Stomach (tissue), 9 donors: ENCODE results near the gene PLXNB1. TPM values are rescaled to one million over a fixed set of nuclear protein-coding genes. Genes with fewer than 3 reads are reported as not detected.

Source experiments
- DNase-seq, 2 donors: peaks; one replicate each; pipeline versions ENCODE4 v3.0.0 to v3.0.0-alpha.2; 2013 to 2019
- H3K27ac ChIP-seq, 5 donors: fragments of 200-600 bp in 4 of 5; sonication (generic) in 4 of 5; one replicate each; pipeline ENCODE4 v1.5.1; 2013 to 2019; ENCODE audit warnings: mild to moderate bottlenecking in 1 of 5, moderate library complexity in 1 of 5
- H3K27me3 ChIP-seq, 3 donors: fragments of 200-600 bp; sonication (generic); one replicate each; pipeline ENCODE4 v1.5.1; 2017 to 2019; ENCODE audit warnings: mixed run types in 1 of 3
- H3K36me3 ChIP-seq, 4 donors: fragments of 200-600 bp; sonication (generic); 1 replicate in 3 of 4; 2 replicates in 1 of 4; pipeline ENCODE4 v1.5.1; 2016 to 2019
- H3K4me1 ChIP-seq, 4 donors: fragments of 200-600 bp; sonication (generic); one replicate each; pipeline ENCODE4 v1.5.1; 2016 to 2019
- H3K4me3 ChIP-seq, 4 donors: fragments of 200-600 bp; sonication (generic) in 3 of 4; one replicate each; pipeline ENCODE4 v1.5.1; 2016 to 2019; ENCODE audit warnings: mild to moderate bottlenecking in 1 of 4
- H3K9me3 ChIP-seq, 4 donors: fragments of 200-600 bp; sonication (generic); one replicate each; pipeline ENCODE4 v1.5.1; 2016 to 2019
- EP300 ChIP-seq: sonication (generic); formaldehyde crosslinking; IDR thresholded peaks from one replicate; pipeline ENCODE4 v1.6.1; 2017; ENCODE audit warnings: antibody characterized with exemption
- POLR2A ChIP-seq, 4 donors: fragments of 450-650 bp; IDR thresholded peaks; one replicate each; pipeline ENCODE4 v1.6.1; 2016; ENCODE audit warnings: antibody characterized with exemption in 4 of 4, control low read depth in 2 of 4, mild to moderate bottlenecking in 1 of 4, moderate library complexity in 1 of 4
- POLR2AphosphoS5 ChIP-seq, 3 donors: sonication (generic); formaldehyde crosslinking; IDR thresholded peaks; one replicate each; pipeline ENCODE4 v1.6.1; 2016; ENCODE audit warnings: antibody characterized with exemption in 3 of 3
- WGBS, 5 donors: extraction: QIAGEN DNeasy Blood & Tissue Kit in 3 of 5; methylation state at CpG; one replicate each; pipeline versions ENCODE4 v1.1.5 to v1.1.7; 2013 to 2018; 5-methylcytosine and 5-hydroxymethylcytosine counted together
- intact Hi-C: fragments of 100-400 bp; cut with DNase I; formaldehyde crosslinking; loops from one replicate; pipeline ENCODE4 v1.15.1; 2023; ENCODE audit warnings: low total_unique reads
- polyA plus RNA-seq, 3 donors: library from polyadenylated mRNA; stranded (reverse); fragments of 200-250 nt; gene quantifications; one replicate each; pipeline ENCODE4 v1.2.3, GENCODE V29; 2013
- total RNA-seq, 5 donors: library from RNA; depleted of rRNA; stranded (reverse); fragments of >200 nt; gene quantifications; one replicate each; pipeline versions ENCODE4 v1.1.0 to v1.2.3, GENCODE V29; 2014 to 2016
- TF ChIP-seq, protein P1 (sequence below), 7 experiments: fragments of 450-650 bp in 4 of 7; fragments of 200-600 bp in 3 of 7; sonication (generic) in 3 of 7; IDR thresholded peaks; one replicate each; pipeline ENCODE4 v1.5.1; 2016 to 2019; ENCODE audit warnings: antibody characterized with exemption in 7 of 7, control low read depth in 2 of 7, mild to moderate bottlenecking in 1 of 7
- donor health status: healthy with polysubstance abuse.
- donor health status: Bipolar disorder and iron deficiency.
- donor health status: healthy.

PLXNB1 gene
- total and polyA plus RNA-seq, 8 donors = 13.9 to 874 (median 135) TPM

DNA sequence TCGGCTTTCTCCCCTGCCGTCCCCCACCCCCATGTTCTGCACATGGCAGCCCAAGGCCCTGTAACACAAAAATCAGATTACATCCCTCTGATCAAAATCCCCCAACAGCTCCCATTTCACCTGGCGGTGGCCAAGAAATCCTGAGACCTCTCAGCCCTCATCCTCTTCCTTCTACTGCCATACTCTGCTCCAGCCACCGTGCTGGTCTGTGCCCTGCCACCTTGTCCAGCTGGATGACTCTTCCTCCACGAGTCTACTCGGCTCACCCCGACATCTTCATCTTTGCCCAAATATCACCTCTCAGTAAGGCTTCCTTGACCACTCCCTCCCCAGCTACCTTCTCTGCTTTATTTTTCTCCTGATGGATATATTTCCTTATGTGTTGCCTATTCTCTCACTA is 7.0 kb upstream of the PLXNB1 start:
- Histone ChIP-seq H3K9me3 (no peaks in the 10 kb centered on the region), H3K4me1 (peaks cover 32 to 60% (median 35%) of the 10 kb centered on the region in 4 donors), H3K36me3 (peaks cover 8 to 24% (median 22%) of the 10 kb centered on the region in 4 donors), H3K27me3 (no peaks in the 10 kb centered on the region), H3K27ac (no peak overlapping the region), H3K4me3 (no peak overlapping the region)
- TF ChIP-seq POLR2A (IDR thresholded peaks at IDR 0.05) = no peak
- peak in 1 of 2 donors; percentile 1 for DNase-seq
- 73 to 88% (median 83%) methylated on average over 7 of the region's 7 CpGs for WGBS, 5 donors
- intact Hi-C loops = no loop called here

DNA sequence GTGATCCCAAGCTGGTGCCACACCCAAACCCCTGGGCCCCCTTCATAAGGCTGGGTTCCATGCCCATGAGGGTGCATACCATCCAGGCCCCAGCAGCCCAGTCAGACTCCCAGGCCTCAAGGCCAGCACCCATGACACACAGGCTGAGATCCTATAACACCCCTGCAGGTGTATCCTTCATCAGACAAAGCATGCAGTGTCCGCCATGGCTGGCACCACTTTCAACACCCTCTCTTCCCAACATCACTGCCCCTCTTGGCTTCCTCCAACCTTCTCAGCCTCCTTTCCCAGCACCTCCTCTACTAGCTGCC is 6.5 kb upstream of the PLXNB1 start:
- Histone ChIP-seq H3K27me3 (no peaks in the 10 kb centered on the region), H3K9me3 (no peaks in the 10 kb centered on the region), H3K4me1 (peaks cover 28 to 56% (median 31%) of the 10 kb centered on the region in 4 donors), H3K27ac (peak overlapping the region in 3 of 5 donors; percentile 4 to 96 (median 66)), H3K36me3 (peaks cover 8 to 22% (median 19%) of the 10 kb centered on the region in 4 donors), H3K4me3 (no peak overlapping the region)
- DNase-seq = no peak
- TF ChIP-seq POLR2A (IDR thresholded peaks at IDR 0.05) (no peak), EP300 (no peak), POLR2AphosphoS5 (IDR thresholded peaks at IDR 0.05) (no peak)
- TF ChIP-seq, protein P1, sequence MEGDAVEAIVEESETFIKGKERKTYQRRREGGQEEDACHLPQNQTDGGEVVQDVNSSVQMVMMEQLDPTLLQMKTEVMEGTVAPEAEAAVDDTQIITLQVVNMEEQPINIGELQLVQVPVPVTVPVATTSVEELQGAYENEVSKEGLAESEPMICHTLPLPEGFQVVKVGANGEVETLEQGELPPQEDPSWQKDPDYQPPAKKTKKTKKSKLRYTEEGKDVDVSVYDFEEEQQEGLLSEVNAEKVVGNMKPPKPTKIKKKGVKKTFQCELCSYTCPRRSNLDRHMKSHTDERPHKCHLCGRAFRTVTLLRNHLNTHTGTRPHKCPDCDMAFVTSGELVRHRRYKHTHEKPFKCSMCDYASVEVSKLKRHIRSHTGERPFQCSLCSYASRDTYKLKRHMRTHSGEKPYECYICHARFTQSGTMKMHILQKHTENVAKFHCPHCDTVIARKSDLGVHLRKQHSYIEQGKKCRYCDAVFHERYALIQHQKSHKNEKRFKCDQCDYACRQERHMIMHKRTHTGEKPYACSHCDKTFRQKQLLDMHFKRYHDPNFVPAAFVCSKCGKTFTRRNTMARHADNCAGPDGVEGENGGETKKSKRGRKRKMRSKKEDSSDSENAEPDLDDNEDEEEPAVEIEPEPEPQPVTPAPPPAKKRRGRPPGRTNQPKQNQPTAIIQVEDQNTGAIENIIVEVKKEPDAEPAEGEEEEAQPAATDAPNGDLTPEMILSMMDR (IDR thresholded peaks at IDR 0.05) = no peak
- 0 to 88% (median 68%) methylated on average over 1 of the region's 1 CpG for WGBS, 5 donors
- intact Hi-C loops = no loop called here

DNA sequence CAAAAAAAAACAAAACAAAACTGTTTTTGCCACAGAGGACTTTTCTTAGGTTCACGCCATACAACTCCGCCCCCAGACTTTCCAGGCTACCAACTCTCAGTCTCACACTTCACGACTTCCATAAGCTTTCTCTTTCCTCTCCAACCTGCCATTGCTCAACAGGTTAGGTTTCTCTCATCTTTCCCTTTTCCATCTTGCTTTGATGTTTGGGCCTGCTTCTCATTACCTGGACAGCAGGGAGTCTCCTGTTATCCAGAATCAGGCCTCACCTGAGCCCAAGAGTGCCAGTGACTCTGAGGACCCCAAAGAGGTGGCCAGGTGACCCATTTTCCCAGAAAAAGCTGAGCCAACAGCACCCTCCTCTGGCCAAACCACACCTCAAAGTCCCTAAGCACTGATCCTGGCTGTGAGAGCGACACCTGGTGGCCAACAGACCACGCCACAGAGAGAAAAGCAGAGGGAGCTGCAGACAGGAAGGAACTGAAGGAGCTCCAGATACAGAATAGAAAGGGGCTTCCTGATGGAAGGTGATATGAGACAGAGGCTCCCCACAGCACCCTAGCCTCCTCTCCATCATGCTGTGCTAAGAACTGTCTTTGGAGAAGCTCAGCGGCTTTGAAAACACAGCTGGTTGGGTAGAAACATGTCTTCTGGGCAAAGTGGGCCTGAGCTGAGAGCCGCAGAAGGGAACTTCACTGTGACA is 6.0 kb upstream of the PLXNB1 start:
- Histone ChIP-seq H3K27me3 (no peaks in the 10 kb centered on the region), H3K4me1 (peaks cover 23 to 54% (median 28%) of the 10 kb centered on the region in 4 donors), H3K9me3 (no peaks in the 10 kb centered on the region), H3K27ac (peak overlapping the region in 4 of 5 donors; percentile 59 to 96 (median 62)), H3K36me3 (peaks cover 8 to 22% (median 18%) of the 10 kb centered on the region in 4 donors), H3K4me3 (no peak overlapping the region)
- peak in 2 of 3 donors; percentile 47 to 77 for TF ChIP-seq POLR2AphosphoS5 (IDR thresholded peaks at IDR 0.05)
- TF ChIP-seq, protein P1 (IDR thresholded peaks at IDR 0.05) = peak in 6 of 7 experiments; percentile 88 to 100 (median 98)
- no peak for TF ChIP-seq POLR2A (IDR thresholded peaks at IDR 0.05)
- TF ChIP-seq EP300 = no peak
- DNase-seq = peak; percentile 91 to 96
- intact Hi-C loops = loop anchor here (2.0 kb wide), 1 partner anchor 35 kb away; no protein-coding TSS in a partner anchor
- 33 to 46% (median 41%) methylated on average over 6 to 7 of the region's 7 CpGs for WGBS, 5 donors

DNA sequence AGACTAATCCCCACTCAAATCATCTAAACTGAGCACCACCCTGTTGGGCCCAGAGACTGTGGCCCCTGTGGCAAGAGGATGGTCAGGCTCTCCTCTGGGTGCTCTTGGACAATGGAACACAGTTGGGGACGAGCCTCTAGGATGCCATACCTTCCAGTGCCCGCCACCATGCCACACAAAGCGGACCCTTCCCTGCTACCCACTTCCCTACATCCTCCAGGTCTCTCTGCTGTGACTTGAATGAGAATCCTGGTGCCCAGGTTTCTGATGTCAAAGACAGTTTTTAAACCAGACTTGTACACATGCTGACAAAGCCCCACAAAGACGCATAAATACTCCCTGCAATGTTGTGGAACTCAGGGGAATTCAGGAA is 5.3 kb upstream of the PLXNB1 start:
- intact Hi-C loops = loop anchor here (2.0 kb wide), 1 partner anchor 34 kb away; no protein-coding TSS in a partner anchor
- Histone ChIP-seq H3K9me3 (no peaks in the 10 kb centered on the region), H3K27me3 (no peaks in the 10 kb centered on the region), H3K27ac (peak overlapping the region in 4 of 5 donors; percentile 59 to 96 (median 62)), H3K4me3 (no peak overlapping the region), H3K36me3 (peaks cover 8 to 22% (median 18%) of the 10 kb centered on the region in 4 donors), H3K4me1 (peaks cover 28 to 60% (median 33%) of the 10 kb centered on the region in 4 donors)
- TF ChIP-seq EP300 = no peak
- no peak for TF ChIP-seq POLR2AphosphoS5 (IDR thresholded peaks at IDR 0.05)
- no peak for TF ChIP-seq POLR2A (IDR thresholded peaks at IDR 0.05)
- TF ChIP-seq, protein P1 (IDR thresholded peaks at IDR 0.05) = no peak
- peak in 1 of 2 donors; percentile 1 for DNase-seq
- WGBS, 5 donors = 85 to 95% (median 89%) methylated on average over 4 of the region's 4 CpGs
